Fibroblast of skin of back (primary cell): ENCODE measurements around the gene JARID2.

Source experiments
- DNase-seq: peaks from one replicate; pipeline ENCODE4 v3.0.0-alpha.2; 2013

The JARID2 gene

GRCh38 chr6:15361197-15361596 lies 115.3 kb downstream of the JARID2 start:
- DNase-seq: no peak

DNA sequence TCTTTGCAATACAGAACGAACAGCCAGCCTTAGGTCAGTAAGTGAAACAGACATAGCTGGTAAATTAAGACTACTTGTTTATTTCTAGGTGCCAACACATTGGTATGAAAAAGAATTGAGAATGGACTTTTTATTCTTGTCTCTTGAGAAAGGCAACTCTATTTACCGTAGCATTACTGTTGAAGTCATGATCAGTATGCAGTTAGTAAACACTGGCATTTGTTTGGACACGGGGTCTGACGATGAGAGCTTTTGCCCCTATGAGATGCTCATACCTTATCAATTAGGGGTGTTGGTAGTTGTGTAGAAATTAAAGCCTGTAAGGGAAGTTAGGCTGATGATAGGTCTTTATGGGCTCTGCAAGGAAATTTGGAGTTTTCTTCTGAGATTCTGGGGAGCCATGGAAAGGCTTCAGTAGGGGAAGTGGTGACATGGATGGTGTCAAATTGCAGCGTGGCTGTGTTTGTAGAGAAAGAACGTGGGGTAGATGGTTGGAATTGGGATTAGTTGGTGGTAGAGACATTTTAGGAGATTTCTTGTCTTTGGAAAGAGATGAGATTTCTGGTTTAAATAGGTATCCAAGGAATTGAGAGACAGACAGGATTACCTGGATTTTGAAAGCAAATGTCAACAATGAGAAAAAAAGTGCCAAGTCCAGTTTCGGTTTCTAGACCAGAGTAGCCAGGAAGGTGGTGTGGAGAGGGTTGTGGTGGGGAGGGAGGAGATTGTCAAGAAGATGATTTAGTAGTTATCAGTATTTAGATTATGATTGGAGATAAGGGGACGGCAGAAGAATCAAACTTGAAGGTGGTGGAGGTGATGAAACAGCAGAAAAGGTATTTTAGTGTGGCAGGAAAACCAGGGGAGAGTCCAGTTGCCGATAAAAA lies 116.6 kb downstream of the JARID2 start:
- no peak for DNase-seq

GRCh38 chr6:15363164-15363522 lies 117.3 kb downstream of the JARID2 start:
- DNase-seq: no peak

GRCh38 chr6:15363523-15364400 lies 117.9 kb downstream of the JARID2 start:
- DNase-seq: no peak

DNA sequence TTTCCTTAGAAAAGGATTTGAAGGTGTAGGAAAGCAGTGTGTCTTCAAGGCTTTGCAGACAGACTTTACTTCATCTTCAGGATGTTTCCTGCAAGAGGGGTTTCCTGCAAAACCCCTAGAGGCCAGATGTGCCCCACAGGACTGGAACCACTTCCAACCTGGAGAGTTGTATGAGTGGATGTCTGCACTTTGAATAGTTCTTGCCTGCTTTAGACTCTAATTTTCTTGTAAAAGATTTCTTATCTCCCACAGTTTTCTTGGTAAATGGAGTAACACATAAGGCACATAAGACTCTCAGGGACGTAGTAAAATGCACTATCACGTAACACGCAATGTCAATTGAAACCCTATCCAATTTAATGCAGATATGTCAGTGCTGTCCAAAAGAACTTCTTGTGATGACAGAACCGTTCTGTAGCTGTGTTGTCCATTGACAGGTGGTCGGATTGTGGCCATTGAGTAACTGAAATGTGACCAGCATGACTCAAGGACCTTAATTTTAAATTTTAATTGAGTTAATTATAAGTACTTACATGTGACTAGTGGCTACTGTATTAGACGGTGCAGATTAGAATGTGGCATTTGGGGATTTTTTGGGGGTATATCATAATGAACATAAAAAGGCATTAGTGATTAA lies 118.7 kb downstream of the JARID2 start:
- DNase-seq: no peak

DNA sequence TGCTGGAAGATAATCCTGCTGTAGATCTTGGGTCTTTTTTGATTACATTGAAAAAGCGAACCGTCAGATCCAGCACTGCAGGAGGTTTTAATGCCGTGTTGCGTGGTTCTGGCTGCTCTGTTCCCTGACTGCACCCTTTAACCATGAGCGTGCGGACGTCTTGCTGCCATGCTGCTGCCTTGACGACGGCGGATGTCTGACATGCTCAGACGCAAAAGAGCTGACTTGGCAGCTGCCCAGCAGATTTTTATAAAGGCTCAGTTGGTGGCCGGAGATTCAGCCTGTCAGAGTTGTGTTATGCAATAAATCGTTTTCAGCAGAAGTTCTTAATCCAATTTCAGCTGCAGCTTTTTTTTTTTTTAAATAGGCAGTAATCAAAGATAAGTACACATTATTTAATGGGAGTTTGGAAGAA lies 119.4 kb downstream of the JARID2 start:
- DNase-seq: peak; percentile 93

DNA sequence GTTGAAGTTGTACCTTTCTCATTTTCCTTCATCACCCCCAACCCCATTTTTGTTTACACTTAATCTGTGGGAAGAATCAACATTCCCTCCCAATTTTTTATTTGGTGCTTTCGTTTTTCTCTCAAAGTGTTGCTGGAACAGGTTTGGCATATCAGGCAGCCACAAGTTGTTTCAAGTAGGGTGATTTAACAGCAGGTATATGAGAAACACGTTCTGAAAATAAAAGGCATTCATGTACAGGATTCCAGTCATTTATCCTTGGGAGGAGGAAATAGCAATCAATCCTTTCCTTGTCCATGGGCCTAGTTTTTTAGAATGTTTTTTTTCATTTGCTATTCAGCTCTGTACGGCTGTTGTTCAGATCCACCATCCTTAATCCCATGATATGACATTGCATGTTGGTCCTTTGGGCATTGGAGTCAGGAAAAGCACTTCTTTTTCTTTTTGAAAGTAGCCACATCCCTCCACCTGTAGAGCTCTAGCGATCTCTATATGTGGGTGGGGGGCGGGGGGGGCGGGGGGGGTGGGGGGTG lies 120.2 kb downstream of the JARID2 start:
- no peak for DNase-seq

GRCh38 chr6:15366879-15367278 lies 121.0 kb downstream of the JARID2 start:
- DNase-seq: no peak

DNA sequence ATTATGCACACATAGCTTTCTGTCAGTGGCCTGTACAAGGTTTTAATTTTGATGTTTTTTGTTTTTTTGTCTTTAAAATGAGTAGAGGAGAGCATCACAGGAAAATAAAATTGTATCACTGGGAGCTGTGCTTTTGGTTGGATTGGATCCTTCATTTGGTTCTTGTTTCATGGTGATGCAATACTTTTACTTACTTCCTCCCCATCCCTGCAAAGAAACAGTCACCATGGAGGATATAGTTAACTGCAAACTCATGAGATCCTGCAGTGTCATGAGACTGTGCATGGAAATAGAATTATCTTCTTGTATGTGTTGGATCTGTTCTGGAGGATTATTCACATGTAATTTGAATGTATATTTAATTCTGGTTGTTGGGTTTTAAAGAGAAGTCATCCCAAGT lies 122.3 kb downstream of the JARID2 start:
- DNase-seq: no peak

DNA sequence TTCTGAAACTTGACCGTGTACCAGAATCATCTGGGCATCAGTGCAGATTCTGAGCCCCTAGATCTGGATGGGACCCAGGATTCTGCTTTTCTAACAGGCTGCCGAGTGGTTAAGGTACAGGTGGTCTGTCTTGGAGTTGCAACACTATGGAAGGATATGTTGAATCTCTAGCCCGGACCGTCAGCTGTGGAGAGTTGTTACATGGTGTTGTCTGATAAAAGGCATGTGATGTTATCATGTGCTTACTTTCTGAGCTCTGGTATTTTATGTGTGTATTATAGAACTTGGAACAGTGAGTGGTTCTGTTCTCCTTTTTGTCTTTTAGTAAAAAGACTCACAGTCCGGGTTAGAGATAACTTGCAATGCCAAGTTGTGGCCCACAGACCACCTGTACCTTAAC lies 123.0 kb downstream of the JARID2 start:
- DNase-seq: no peak

DNA sequence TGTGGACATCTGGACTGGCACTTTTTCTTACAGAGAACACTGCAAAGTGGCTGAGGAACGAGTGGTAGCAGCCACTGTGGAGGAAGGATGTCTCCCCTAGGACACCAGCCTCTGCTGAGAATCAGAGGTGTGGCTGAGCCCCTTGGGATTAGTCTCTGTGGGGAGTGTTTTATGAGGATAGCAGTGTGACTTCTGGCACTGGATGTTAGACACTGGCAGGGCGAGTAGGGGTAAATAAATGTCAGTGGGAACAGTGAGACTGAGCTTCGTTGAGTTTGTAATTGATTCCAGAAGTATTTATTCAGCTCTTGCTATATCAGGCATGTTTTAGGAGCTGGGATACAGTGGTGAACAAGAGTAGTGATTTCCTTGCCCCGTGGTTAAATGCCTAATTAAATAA lies 124.0 kb downstream of the JARID2 start:
- peak; percentile 26 for DNase-seq

DNA sequence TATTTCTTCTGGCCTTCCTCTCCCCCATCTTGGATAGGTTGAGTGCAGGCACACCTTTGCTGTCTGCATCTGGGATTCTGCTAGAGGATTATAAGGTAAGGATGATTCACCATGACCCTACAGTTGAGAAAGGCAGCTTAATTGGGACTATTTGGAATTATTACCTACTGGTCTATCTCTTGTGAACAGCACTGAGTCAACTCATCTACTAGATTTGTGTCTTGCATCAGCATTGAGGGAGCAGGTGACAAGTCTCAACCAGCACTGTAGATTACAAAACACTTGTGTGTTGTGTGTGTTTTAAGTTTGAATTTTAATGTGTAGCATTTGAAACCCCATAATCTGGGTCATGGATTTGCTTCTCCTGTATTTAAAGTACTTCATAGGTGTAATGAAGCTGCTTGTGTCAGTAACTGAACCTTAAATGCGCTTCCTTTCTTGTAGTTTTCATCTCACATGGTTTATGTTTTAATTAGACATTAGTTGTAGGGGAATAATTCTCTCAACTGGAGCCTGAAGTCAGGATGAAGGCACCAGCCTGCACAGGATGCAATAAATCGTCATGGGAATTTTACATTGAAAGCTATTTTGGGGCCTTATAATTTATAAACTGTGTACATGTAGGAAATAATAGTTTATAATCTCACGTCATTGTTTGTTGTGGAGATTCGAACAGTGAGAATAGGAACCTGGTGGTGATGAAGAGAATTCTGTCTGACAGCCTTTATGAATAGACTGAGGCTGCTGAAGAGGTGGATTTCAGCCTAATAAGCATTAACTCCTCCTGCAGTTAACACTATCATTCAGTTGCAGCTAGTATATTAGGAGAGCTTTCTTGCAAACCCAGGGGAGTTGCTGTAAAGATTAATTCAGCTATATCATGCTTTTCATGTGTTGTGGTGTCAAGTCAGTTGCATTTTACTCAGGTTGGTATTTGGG lies 125.1 kb downstream of the JARID2 start:
- DNase-seq: no peak

GRCh38 chr6:15372932-15373331 lies 127.1 kb downstream of the JARID2 start:
- DNase-seq: no peak

- DNase-seq: peak; percentile 23
These were observed 128.2 kb downstream of the JARID2 start for GRCh38 chr6:15374119-15374518.

GRCh38 chr6:15375018-15375417 lies 129.1 kb downstream of the JARID2 start:
- no peak for DNase-seq

GRCh38 chr6:15375638-15376290 lies 129.9 kb downstream of the JARID2 start:
- no peak for DNase-seq

GRCh38 chr6:15376900-15377487 lies 131.1 kb downstream of the JARID2 start:
- no peak for DNase-seq

DNA sequence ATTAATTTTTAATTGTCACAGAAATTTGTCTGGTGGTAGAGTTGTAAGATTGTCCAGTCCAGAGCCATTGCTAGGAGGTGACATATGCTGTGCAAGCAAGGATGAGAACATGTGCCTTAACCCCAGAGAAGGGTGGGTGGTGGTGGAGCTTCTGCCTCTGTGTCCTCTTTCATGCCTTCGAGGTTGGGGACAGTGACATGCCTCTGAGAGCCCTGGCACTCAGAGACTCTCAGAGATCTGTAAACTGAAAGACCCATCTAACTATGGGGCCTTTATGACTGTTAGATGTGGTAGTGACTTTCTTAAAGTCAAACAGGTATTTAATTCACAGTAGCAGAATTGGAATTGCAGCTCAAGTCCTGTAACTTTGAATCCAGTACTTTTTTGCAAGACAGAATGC lies 132.4 kb downstream of the JARID2 start:
- DNase-seq: no peak

DNA sequence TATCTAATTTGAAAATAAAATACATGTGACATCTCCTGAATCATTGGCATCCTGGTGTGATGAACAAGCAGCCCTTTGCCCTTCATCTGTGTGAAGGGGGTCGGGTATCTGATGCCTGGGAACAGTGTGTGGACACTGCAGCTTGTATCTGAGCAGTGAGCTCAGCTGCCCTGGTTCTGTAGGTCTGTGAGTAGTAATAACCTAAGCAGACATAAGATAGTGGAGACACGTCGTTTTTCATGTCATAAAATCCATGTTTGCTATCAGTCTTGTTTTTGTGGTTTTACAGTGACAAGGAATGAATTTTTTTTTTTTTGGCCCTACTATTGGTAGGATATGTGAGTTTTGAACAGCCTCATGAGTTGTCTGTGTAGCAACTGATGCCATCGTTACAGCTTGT lies 133.0 kb downstream of the JARID2 start:
- DNase-seq: no peak

DNA sequence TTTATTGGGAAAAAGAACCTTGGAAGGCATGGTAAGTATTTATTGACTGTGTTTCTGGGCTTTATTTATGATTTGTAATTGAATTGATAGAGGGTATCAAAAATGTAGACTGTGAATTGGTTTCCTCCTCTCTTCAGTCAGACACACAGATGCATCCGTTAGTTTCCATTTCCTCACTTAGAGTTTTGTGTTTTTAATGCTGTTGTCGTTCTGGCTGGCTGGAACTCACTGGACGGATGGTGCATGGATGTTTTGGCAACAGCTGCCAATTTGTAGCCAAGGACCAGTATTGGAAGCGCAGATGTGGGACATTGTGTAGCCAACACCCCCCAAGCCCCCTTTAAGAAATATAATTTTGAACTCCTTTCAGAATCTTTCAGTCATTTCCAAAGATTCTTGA lies 134.5 kb downstream of the JARID2 start:
- no peak for DNase-seq

DNA sequence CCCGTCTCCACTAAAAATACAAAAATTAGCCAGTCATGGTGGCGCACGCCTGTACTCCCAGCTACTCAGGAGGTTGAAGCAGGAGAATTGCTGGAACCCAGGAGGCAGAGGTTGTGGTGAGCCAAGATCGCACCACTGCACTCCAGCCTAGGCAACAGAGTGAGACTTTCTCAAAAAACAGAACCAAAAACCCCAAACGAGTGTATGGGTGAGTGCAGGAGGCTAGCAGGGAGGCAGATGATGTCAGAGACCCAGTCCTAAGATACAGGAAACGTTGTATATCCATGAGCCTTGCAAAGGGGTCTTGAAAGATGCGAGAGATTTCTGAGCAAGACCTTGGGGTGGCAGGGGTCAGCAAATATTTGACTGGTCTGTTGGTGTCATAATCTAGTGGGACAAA lies 136.2 kb downstream of the JARID2 start:
- no peak for DNase-seq
